ENCODE results near the gene FCN1.
A peak's percentile ranks its signal among the peaks of the same experiment; 100 is the strongest.

Gene FCN1

GRCh38 chr9:134894136-134894860, 23.4 kb downstream of the FCN1 start:
- H3K27ac ChIP-seq = no peak overlapping the region
- peaks cover 0 to 4% (median 0%) of the 10 kb centered on the region in 3 donors for H3K9me3 ChIP-seq
- H3K4me1 ChIP-seq = peaks cover 0 to 12% (median 5%) of the 10 kb centered on the region in 4 donors
- H3K27me3 ChIP-seq = peaks cover 0 to 14% of the 10 kb centered on the region in 2 donors
- TF ChIP-seq CTCF (IDR thresholded peaks at IDR 0.05) = no peak
- DNase-seq = no peak
- intact Hi-C loops (cut with DNase I; ENCODE audit: low total_unique reads) = no loop called here
- H3K36me3 ChIP-seq = no peaks in the 10 kb centered on the region
- no peak overlapping the region for H3K4me3 ChIP-seq

- H3K4me3 ChIP-seq = no peak overlapping the region
- no peak overlapping the region for H3K27ac ChIP-seq
- intact Hi-C loops (cut with DNase I; ENCODE audit: low total_unique reads) = no loop called here
- H3K36me3 ChIP-seq = no peaks in the 10 kb centered on the region
- DNase-seq = no peak
- no peaks in the 10 kb centered on the region for H3K9me3 ChIP-seq
- TF ChIP-seq CTCF (IDR thresholded peaks at IDR 0.05) = no peak
- H3K27me3 ChIP-seq = peaks cover 0 to 21% of the 10 kb centered on the region in 2 donors
- peaks cover 0 to 12% (median 5%) of the 10 kb centered on the region in 4 donors for H3K4me1 ChIP-seq
Observed at GRCh38 chr9:134892820-134893420, 24.8 kb downstream of the FCN1 start.

GRCh38 chr9:134892221-134892620, 25.5 kb downstream of the FCN1 start:
- Histone ChIP-seq H3K36me3 (no peaks in the 10 kb centered on the region), H3K9me3 (no peaks in the 10 kb centered on the region), H3K27me3 (peaks cover 0 to 23% of the 10 kb centered on the region in 2 donors), H3K4me3 (no peak overlapping the region), H3K4me1 (peaks cover 0 to 12% (median 5%) of the 10 kb centered on the region in 4 donors), H3K27ac (no peak overlapping the region)
- TF ChIP-seq CTCF (IDR thresholded peaks at IDR 0.05) = no peak
- intact Hi-C loops (cut with DNase I; ENCODE audit: low total_unique reads) = no loop called here
- peak in 1 of 2 donors; percentile 56 for DNase-seq

- peaks cover 0 to 23% of the 10 kb centered on the region in 2 donors for H3K27me3 ChIP-seq
Observed at GRCh38 chr9:134891713-134892112, 26.0 kb downstream of the FCN1 start.

GRCh38 chr9:134891053-134891452, 26.7 kb downstream of the FCN1 start:
- no peak for DNase-seq
- Histone ChIP-seq H3K36me3 (no peaks in the 10 kb centered on the region), H3K9me3 (no peaks in the 10 kb centered on the region), H3K27me3 (peaks cover 0 to 20% of the 10 kb centered on the region in 2 donors), H3K27ac (no peak overlapping the region), H3K4me1 (peaks cover 0 to 7% (median 2%) of the 10 kb centered on the region in 4 donors), H3K4me3 (no peak overlapping the region)
- no peak for TF ChIP-seq CTCF (IDR thresholded peaks at IDR 0.05)
- intact Hi-C loops (cut with DNase I; ENCODE audit: low total_unique reads) = no loop called here

More at GRCh38 chr9:134891713-134892112, 26.0 kb downstream of the FCN1 start:
- H3K4me3 ChIP-seq = no peak overlapping the region
- H3K27ac ChIP-seq = no peak overlapping the region
- no peaks in the 10 kb centered on the region for H3K36me3 ChIP-seq
- H3K9me3 ChIP-seq = no peaks in the 10 kb centered on the region
- no peak for DNase-seq
- no peak for TF ChIP-seq CTCF (IDR thresholded peaks at IDR 0.05)
- intact Hi-C loops (cut with DNase I; ENCODE audit: low total_unique reads) = no loop called here
- peaks cover 0 to 12% (median 5%) of the 10 kb centered on the region in 4 donors for H3K4me1 ChIP-seq

All from tibial artery (tissue), 4 donors.